ENCODE data around the gene OR7G1. TPM values are rescaled to one million over a fixed set of nuclear protein-coding genes. Genes with fewer than 3 reads are reported as not detected.

The OR7G1 gene, protein sequence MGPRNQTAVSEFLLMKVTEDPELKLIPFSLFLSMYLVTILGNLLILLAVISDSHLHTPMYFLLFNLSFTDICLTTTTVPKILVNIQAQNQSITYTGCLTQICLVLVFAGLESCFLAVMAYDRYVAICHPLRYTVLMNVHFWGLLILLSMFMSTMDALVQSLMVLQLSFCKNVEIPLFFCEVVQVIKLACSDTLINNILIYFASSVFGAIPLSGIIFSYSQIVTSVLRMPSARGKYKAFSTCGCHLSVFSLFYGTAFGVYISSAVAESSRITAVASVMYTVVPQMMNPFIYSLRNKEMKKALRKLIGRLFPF
- not detected in 2 replicates for total RNA-seq

DNA sequence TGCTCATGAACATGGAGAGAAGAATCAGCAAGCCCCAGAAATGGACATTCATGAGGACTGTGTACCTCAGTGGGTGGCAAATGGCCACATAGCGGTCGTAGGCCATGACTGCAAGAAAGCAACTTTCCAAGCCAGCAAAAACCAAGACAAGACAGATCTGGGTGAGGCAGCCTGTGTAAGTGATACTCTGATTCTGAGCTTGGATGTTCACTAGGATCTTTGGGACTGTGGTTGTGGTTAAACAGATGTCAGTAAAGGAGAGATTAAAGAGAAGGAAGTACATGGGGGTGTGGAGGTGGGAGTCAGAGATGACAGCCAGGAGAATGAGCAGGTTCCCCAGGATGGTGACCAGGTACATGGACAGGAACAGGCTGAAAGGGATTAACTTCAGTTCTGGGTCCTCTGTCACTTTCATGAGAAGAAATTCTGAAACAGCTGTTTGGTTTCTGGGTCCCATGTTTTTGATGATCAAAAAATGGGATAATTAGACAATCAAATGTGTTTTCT, at the start of gene OR7G1:
OR7G1 (minus strand) TSS at position 457 of the 507 bp plus-strand sequence; CDS start at position 457, 0 bp downstream.

GRCh38 chr19:9140159-9140874, 24.8 kb upstream of the OR7G1 start, which contains the start of gene ZNF317:
TSS of gene ZNF317 (plus strand) at chr19:9140397. CDS start at chr19:9156017, 15,620 bp downstream.

DNA sequence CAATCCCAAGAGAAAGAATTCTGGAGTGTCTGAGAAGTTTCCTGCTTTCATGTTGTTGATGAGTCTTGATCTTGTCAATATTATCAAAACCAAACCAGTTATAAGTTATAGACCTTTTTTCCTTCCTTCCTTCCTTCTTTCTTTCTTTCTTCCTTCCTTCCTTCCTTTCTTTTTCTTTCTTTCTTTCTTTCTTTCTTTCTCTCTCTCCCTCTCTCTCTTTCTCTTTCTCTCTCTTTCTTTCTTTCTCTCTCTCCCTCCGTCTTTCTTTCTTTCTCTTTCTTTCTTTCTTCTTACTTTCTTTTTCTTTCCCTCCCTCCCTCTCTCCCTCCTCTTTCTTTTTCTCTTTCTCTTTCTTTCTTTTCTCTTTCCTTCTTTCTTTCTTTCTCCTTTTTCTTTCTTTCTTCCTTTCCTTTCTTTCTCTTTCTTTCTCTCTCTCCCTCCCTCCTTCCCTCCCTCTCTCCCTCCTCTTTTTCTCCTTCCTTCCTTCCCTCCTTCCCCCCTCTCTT, 11.4 kb upstream of the OR7G1 start, which contains the start of gene OR7G3:
OR7G3 (minus strand) TSS at position 51 of the 506 bp plus-strand sequence; CDS start at position 51, 0 bp downstream.

DNA sequence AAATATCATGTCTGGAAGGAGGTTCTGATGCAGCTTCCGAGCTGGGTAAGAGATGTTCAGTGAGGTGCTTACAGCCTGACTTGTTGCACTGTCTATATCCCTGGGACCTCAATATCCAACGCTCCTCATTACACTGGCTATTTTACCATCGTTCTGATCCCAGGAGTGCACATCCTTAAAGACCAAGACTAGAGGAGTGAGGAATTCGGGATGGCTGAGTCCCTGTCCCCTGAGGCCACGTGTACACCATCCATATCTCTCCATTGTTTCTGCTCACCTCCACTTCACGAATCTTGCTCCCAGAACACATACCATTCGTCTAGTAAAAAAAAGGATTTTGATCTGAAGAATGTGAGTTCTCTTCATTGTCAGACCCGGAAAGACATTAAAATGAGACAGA, 8.2 kb downstream of the OR7G1 start, which contains the start of gene OR7G2:
OR7G2 (minus strand) TSS at position 101 of the 400 bp plus-strand sequence. CDS start 4,232 bp downstream, outside the sequence.

GRCh38 chr19:9086761-9087160, 28.8 kb downstream of the OR7G1 start, which contains the start of gene OR1M1:
TSS of gene OR1M1 (plus strand) at chr19:9087061. CDS start at chr19:9093245, 6,184 bp downstream.

Other genes starting within 250 kb of the OR7G1 start
- under 0.01 TPM in 1 of 2 replicates, not detected in the other for gene MUC16, start 105.4 kb downstream of the OR7G1 start, total RNA-seq
- gene OR1M1, start 28.7 kb downstream of the OR7G1 start, total RNA-seq: not detected in 2 replicates
- not detected in 2 replicates for gene OR7G2, start 8.3 kb downstream of the OR7G1 start, total RNA-seq
- gene OR7G3, start 11.2 kb upstream of the OR7G1 start, total RNA-seq: not detected in 2 replicates
- gene ZNF317, start 24.6 kb upstream of the OR7G1 start, total RNA-seq: 14.2 and 25.9 TPM in 2 replicates
- under 0.01 TPM in 1 of 2 replicates, not detected in the other for gene OR7D2, start 63.2 kb upstream of the OR7G1 start, total RNA-seq
- gene OR7D4, start 103.8 kb upstream of the OR7G1 start, total RNA-seq: under 0.01 TPM in 1 of 2 replicates, not detected in the other
- gene OR7E24, start 135.2 kb upstream of the OR7G1 start, total RNA-seq: not detected in 2 replicates
- 12.0 and 12.6 TPM in 2 replicates for gene ZNF699, start 194.1 kb upstream of the OR7G1 start, total RNA-seq
- 8.4 and 26.2 TPM in 2 replicates for gene ZNF559, start 208.4 kb upstream of the OR7G1 start, total RNA-seq
- 0.26 and 2.6 TPM in 2 replicates for gene ZNF177, start 247.2 kb upstream of the OR7G1 start, total RNA-seq

Data from epithelial cell of alveolus of lung (primary cell).